GM19372 (cell line): ENCODE data around the gene PSMG2.
"Not testable (repeated sequence)": the region's sequence is repeated elsewhere in the genome, so short reads cannot be mapped to it uniquely, and the experiment has no call there.

Experiments
- ATAC-seq: cut with Tn5 transposase; IDR thresholded peaks from one replicate; pipeline ENCODE4 v1.9.1; 2021; ENCODE audit warnings: mild to moderate bottlenecking, low read depth, moderate library complexity; ENCODE audit not compliant: unreplicated experiment

PSMG2 gene

GRCh38 chr18:12721495-12722275 lies 18.8 kb downstream of the PSMG2 start:
- no peak for ATAC-seq

- no peak for ATAC-seq
Measured at GRCh38 chr18:12722731-12723130, 19.9 kb downstream of the PSMG2 start.

- no peak for ATAC-seq
Measured at GRCh38 chr18:12726331-12726730, 23.5 kb downstream of the PSMG2 start.

- ATAC-seq, result no peak
Measured at GRCh38 chr18:12726774-12727550, 24.1 kb downstream of the PSMG2 start.

- no peak for ATAC-seq
Measured at GRCh38 chr18:12737243-12737902, 34.5 kb downstream of the PSMG2 start.

- ATAC-seq, result no peak
Measured at GRCh38 chr18:12741351-12741750, 38.5 kb downstream of the PSMG2 start.

GRCh38 chr18:12742453-12742852 lies 39.6 kb downstream of the PSMG2 start:
- no peak for ATAC-seq

- ATAC-seq, result no peak
Measured at GRCh38 chr18:12744103-12744502, 41.3 kb downstream of the PSMG2 start.

GRCh38 chr18:12745095-12745795 lies 42.4 kb downstream of the PSMG2 start:
- no peak for ATAC-seq

GRCh38 chr18:12747530-12748315 lies 44.9 kb downstream of the PSMG2 start:
- no peak for ATAC-seq

GRCh38 chr18:12748671-12749070 lies 45.8 kb downstream of the PSMG2 start:
- ATAC-seq, result no peak

GRCh38 chr18:12749121-12749520 lies 46.3 kb downstream of the PSMG2 start:
- ATAC-seq, result no peak

- ATAC-seq, result no peak
Measured at GRCh38 chr18:12750076-12750714, 47.4 kb downstream of the PSMG2 start.

- no peak for ATAC-seq
Measured at GRCh38 chr18:12750715-12751502, 48.1 kb downstream of the PSMG2 start.

GRCh38 chr18:12751503-12751884 lies 48.7 kb downstream of the PSMG2 start:
- no peak for ATAC-seq

GRCh38 chr18:12751891-12752290 lies 49.0 kb downstream of the PSMG2 start:
- no peak for ATAC-seq

GRCh38 chr18:12754511-12754910 lies 51.7 kb downstream of the PSMG2 start:
- ATAC-seq, result no peak

GRCh38 chr18:12755606-12756005 lies 52.8 kb downstream of the PSMG2 start:
- not testable (repeated sequence) for ATAC-seq
